ENCODE measurements around the gene MACROH2A2. TPM values are rescaled to one million over a fixed set of nuclear protein-coding genes. Genes with fewer than 3 reads are reported as not detected.
A peak's percentile ranks its signal among the peaks of the same experiment; 100 is the strongest.
"Not testable (repeated sequence)": the region's sequence is repeated elsewhere in the genome, so short reads cannot be mapped to it uniquely, and the experiment has no call there.

MACROH2A2 gene
- total and polyA plus RNA-seq, 2 donors = 15.2 to 18.4 TPM

DNA sequence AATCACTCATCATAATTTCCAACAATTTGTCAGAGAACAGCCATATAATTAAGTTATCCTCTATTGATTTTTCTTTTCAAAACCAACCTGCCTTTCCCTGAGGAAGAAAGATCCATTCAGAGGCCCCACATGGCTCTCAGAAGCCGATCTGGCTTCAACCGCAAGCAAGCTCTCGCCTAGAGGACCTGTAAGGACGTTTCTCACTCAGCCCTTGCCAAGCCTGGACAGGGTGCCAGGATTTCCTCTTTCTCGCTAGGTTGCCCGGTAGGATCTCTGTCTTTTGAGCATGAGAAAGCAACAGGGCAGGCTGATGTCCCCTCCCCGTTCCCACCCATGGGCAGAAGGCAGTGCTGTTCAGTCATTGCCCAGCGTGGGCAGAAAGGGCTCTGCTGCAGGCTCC is 67.0 kb downstream of the MACROH2A2 start:
- Histone ChIP-seq H3K4me3 (ENCODE audit: low read depth, low read length) (no peak overlapping the region), H3K36me3 (ENCODE audit: insufficient read depth) (peaks cover 2% of the 10 kb centered on the region), H3K27ac (ENCODE audit: low read depth) (no peak overlapping the region), H3K4me1 (ENCODE audit: insufficient read depth) (no peaks in the 10 kb centered on the region)
- no peak for DNase-seq (ENCODE audit: extremely low spot score)
- 86% methylated on average over 8 of the region's 8 CpGs for WGBS

DNA sequence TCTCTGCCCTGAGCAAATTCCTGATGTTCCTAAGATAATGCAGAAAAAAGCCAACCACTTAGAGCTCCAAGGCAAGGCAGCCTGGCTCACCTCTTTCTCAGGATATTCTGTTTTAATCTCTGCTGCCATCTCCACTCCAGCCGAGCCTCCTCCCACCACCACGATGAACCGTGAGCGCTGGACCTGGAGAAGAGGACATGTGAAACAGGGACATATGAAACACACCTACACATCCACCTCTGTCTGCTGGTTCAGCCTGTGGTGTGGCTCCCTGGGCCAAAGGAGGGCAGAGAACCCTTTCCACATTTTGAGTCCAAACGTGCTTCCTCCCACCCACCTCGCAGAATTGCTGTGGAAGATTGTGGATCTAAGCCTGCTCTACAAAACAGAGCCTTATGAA is 67.8 kb downstream of the MACROH2A2 start:
- Histone ChIP-seq H3K4me1 (ENCODE audit: insufficient read depth) (no peaks in the 10 kb centered on the region), H3K27ac (ENCODE audit: low read depth) (no peak overlapping the region), H3K4me3 (ENCODE audit: low read depth, low read length) (no peak overlapping the region), H3K36me3 (ENCODE audit: insufficient read depth) (peaks cover 2% of the 10 kb centered on the region)
- 87% methylated on average over 6 of the region's 6 CpGs for WGBS
- no peak for DNase-seq (ENCODE audit: extremely low spot score)

DNA sequence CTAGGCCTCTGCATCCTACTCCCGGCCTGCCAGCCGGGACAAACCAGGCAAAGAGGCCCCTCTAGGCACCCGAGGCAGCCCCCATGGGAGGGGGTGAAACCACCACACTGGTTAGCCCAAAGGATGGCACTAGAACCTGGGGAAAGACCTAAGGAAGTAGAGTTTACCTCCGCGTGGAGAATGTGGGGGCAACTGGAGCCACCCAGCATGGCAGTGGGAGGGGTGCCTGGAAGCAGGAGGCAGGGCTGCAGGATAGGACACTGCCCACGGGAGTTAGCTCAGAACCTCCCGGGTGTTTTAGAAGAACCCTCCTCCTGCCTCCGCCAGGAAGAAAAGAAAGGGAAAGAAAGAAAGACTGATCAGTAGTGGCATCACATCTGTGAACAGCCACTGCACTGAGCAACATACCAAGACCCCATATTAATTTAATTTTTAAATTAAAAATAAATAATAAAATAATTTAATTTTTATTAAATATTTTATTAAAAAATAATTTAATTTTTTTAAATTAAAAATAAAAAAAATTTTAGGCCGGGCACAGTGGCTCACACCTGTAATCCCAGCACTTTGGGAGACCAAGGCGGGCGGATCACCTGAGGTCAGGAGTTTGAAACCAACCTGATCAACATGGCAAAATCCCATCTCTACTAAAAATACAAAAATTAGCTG is 68.8 kb downstream of the MACROH2A2 start:
- no peak overlapping the region for H3K27ac ChIP-seq (ENCODE audit: low read depth)
- H3K4me1 ChIP-seq (ENCODE audit: insufficient read depth) = no peaks in the 10 kb centered on the region
- H3K4me3 ChIP-seq (ENCODE audit: low read depth, low read length) = no peak overlapping the region
- no peak for DNase-seq (ENCODE audit: extremely low spot score)
- H3K36me3 ChIP-seq (ENCODE audit: insufficient read depth) = peaks cover 2% of the 10 kb centered on the region
- WGBS = 92% methylated on average over 11 of the region's 11 CpGs

DNA sequence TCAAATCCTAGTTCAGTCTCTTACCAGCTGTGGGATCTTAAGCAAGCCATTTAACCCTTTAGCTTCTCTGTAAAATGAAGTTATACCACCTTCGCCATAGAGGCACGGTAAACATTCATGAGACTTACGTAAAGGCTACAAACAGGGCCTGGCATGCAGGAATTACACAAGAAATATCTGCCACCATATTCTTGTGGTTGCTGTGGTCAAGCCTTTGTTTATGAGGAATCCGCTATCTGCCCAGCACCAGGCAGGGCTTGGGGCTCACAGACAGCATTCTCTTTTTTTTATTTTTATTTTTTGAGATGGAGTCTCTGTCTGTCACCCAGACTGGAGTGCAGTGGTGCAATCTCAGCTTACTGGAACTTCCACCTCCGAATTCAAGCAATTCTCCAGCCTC is 70.1 kb downstream of the MACROH2A2 start:
- Histone ChIP-seq H3K4me3 (ENCODE audit: low read depth, low read length) (no peak overlapping the region), H3K27ac (ENCODE audit: low read depth) (no peak overlapping the region), H3K4me1 (ENCODE audit: insufficient read depth) (no peaks in the 10 kb centered on the region), H3K36me3 (ENCODE audit: insufficient read depth) (peaks cover 2% of the 10 kb centered on the region)
- 96% methylated on average over 5 of the region's 5 CpGs for WGBS
- no peak for DNase-seq (ENCODE audit: extremely low spot score)

DNA sequence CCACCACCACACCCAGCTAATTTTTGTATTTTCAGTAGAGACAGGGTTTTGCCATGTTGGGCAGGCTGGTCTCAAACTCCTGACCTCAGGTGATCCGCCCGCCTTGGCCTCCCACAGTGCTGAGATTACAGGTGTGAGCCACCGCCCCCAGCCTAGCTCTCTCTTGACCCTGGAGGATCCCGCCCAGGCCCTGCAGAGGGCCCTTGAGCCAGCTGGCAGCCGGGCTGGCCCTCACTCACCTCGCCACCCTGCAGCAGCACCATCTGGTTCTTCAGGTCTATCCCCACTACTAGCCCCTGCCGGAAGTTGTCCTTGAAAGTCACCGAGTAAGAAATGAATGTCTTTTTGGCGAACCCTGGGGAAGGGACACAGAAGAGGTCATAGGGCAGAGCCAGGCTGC is 70.5 kb downstream of the MACROH2A2 start:
- DNase-seq (ENCODE audit: extremely low spot score) = not testable (repeated sequence)

DNA sequence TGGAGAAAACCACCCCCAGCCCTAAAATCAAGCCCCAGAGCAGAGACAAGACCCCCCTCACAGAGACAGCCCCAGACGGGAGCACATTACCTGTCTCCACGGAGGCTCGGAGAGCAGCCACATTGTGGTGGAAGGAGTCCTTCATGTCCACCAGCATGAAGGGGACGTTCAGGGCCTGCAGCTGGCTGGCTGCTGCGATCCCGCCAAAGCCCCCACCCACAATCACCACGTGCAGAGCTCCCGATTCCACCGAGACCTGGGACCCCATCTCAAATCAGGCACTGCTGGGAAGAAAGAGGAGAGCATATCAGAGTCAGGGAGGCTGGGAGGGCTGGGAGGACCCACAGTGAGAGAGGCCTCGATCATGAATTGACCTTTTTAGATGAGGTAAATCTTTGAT is 71.2 kb downstream of the MACROH2A2 start:
- H3K36me3 ChIP-seq (ENCODE audit: insufficient read depth) = peaks cover 2% of the 10 kb centered on the region
- WGBS = 92% methylated on average over 10 of the region's 10 CpGs
- DNase-seq (ENCODE audit: extremely low spot score) = no peak

More for the DNA sequence above, 70.5 kb downstream of the MACROH2A2 start:
- H3K27ac ChIP-seq (ENCODE audit: low read depth); H3K4me3 ChIP-seq (ENCODE audit: low read depth, low read length); H3K36me3 ChIP-seq (ENCODE audit: insufficient read depth); H3K4me1 ChIP-seq (ENCODE audit: insufficient read depth): not testable (repeated sequence)
- 94% methylated on average over 9 of the region's 9 CpGs for WGBS

DNA sequence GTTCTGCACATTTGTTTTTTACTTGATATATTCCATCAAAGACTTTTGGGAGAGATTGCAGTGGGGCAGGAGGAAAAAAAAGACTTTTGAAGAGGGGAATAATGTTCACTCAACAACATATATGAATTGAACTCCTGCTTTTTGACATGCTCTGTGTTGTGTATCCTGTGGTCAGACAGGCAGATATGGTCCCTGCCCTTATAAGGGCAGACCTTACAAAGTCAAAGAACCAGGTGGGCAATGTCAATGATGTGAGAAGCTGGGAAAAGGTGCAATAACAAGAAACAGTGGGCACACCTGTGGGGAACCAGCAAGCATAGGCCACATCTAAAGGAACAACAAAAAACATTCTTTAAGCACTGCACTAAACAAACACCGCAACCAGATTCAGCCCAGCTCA is 71.8 kb downstream of the MACROH2A2 start:
- Histone ChIP-seq H3K27ac (ENCODE audit: low read depth) (no peak overlapping the region), H3K4me3 (ENCODE audit: low read depth, low read length) (no peak overlapping the region), H3K4me1 (ENCODE audit: insufficient read depth) (no peaks in the 10 kb centered on the region), H3K36me3 (ENCODE audit: insufficient read depth) (peaks cover 2% of the 10 kb centered on the region)
- WGBS = 98% methylated on average over 1 of the region's 1 CpG
- DNase-seq (ENCODE audit: extremely low spot score) = no peak

More for the DNA sequence above, 71.2 kb downstream of the MACROH2A2 start:
- Histone ChIP-seq H3K27ac (ENCODE audit: low read depth) (no peak overlapping the region), H3K4me3 (ENCODE audit: low read depth, low read length) (no peak overlapping the region), H3K4me1 (ENCODE audit: insufficient read depth) (no peaks in the 10 kb centered on the region)

DNA sequence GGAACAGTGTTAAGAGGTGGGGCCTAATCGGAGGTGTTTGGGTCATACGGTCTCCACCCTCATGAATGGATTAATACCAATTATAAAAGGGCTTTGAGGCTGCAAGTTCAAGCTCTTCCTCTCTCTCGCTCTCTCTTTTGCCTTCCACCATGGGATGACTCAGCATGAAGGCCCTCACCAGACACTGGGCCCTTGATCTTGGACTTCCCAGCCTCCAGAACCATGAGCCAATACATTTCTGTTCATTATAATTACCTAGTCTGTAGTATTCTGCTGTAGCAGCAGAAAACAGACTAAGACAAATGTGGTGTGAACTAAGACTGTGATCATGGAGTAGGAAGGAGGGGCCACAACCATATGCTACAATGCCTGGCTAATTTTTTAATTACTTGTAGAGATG is 72.3 kb downstream of the MACROH2A2 start:
- no peak overlapping the region for H3K27ac ChIP-seq (ENCODE audit: low read depth)
- H3K4me3 ChIP-seq (ENCODE audit: low read depth, low read length) = no peak overlapping the region
- no peak for DNase-seq (ENCODE audit: extremely low spot score)
- H3K4me1 ChIP-seq (ENCODE audit: insufficient read depth) = no peaks in the 10 kb centered on the region
- whole genome bisulfite sequencing = 96% methylated on average over 3 of the region's 3 CpGs
- H3K36me3 ChIP-seq (ENCODE audit: insufficient read depth) = peaks cover under 1% of the 10 kb centered on the region

DNA sequence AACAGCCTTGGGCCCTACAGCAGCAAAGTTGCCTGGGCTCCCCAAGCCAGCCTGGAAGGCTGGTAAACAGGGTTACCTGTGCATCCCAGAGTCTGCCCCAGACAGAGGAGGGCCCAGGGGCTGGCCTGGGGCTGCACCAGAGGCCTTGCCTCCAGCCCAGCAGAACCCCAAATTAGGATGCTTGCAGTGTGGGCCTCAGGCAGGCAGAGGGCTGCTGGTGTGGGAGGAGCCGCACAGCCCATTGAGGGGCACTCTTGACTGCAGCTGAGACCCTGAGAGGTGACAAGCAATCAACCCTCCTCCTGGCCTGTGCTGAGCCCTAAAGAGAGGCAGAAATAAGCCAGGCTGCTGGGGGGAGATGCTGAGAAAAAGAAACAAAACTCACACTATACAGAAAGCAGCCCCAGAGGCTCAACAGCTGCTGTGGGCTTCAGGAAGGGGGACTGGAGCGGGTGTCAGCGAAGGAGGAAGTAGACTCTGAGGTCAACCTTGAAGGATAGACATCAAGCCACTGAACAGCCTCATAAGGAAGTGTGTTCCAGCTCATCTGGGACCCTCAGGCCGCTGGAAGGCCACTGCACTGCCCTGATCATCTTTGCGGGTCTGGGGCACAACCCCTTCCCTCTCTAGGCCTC is 73.4 kb downstream of the MACROH2A2 start:
- Histone ChIP-seq H3K4me1 (ENCODE audit: insufficient read depth) (no peaks in the 10 kb centered on the region), H3K4me3 (ENCODE audit: low read depth, low read length) (no peak overlapping the region), H3K36me3 (ENCODE audit: insufficient read depth) (no peaks in the 10 kb centered on the region), H3K27ac (ENCODE audit: low read depth) (no peak overlapping the region)
- 86% methylated on average over 5 of the region's 5 CpGs for WGBS
- DNase-seq (ENCODE audit: extremely low spot score) = no peak

DNA sequence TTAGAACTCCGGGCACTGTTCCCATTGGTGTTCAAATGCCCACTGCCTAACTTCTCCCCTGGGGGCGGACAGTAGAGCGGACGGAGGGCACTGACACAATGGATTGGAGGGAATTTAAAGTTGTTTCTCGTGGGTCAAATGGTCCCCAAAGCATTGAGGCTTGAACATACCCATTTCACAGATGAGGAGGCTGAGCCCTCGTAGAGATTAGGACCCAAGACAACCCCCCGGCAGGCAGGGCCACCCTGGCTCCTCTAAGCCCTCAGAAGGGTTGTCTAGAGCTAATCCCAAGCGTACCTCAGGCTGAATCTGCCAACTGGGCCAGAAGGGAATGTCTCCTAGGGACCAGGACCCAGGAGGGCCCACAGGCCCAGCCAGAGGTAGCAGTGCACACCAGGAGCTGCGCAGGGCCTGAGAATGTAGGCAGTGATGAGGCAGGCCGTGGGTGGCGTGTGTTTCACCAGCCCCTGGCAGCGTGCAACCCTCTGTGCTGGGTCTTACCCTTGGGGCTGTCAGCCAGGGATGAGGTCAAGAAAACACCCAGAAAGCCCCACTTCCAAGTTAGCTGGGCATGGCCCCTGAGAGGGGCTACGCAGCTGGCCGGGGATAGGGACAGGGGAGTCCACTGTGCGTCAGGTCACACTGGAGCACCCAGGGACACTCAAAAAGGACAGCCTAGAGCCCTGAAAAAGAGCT is 74.2 kb downstream of the MACROH2A2 start:
- 96% methylated on average over 15 of the region's 15 CpGs for WGBS
- DNase-seq (ENCODE audit: extremely low spot score) = no peak

DNA sequence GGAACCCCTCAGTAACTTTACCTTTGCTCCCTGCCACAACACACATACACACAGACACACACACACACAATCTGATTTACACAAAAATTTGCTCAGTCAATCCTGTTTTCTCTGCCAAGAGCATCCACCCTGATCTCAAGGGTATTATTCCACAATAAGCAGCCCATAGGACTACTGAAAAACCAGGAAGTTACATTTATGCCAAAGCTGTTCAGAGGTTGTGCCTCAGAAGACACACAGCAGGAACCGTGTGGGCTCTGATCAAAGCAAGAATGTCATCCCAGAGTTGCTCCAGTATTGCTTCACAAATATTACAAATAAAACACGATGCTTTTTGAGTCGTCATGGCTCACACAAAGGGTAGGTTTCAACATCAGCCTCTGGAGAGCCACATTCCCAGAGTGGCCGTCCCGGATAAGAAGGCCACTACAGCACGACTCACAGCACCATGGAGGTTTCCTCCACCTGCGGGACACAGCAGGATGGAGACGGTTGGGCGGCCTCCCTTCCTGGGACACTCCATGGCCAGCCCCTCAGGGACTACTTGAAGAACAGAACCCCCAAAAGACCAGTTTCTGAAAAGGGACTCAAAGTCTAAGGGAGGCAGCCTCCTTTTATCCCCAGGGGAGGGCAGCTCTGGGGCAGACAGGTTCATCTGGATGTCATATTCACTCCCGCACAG is 78.4 kb downstream of the MACROH2A2 start:
- H3K27ac ChIP-seq (ENCODE audit: low read depth) = no peak overlapping the region
- H3K36me3 ChIP-seq (ENCODE audit: insufficient read depth) = no peaks in the 10 kb centered on the region
- 89% methylated on average over 10 of the region's 10 CpGs for WGBS
- no peaks in the 10 kb centered on the region for H3K4me1 ChIP-seq (ENCODE audit: insufficient read depth)
- no peak overlapping the region for H3K4me3 ChIP-seq (ENCODE audit: low read depth, low read length)
- no peak for DNase-seq (ENCODE audit: extremely low spot score)

More for the DNA sequence above, 74.2 kb downstream of the MACROH2A2 start:
- no peaks in the 10 kb centered on the region for H3K4me1 ChIP-seq (ENCODE audit: insufficient read depth)
- H3K27ac ChIP-seq (ENCODE audit: low read depth) = no peak overlapping the region
- no peaks in the 10 kb centered on the region for H3K36me3 ChIP-seq (ENCODE audit: insufficient read depth)
- no peak overlapping the region for H3K4me3 ChIP-seq (ENCODE audit: low read depth, low read length)

DNA sequence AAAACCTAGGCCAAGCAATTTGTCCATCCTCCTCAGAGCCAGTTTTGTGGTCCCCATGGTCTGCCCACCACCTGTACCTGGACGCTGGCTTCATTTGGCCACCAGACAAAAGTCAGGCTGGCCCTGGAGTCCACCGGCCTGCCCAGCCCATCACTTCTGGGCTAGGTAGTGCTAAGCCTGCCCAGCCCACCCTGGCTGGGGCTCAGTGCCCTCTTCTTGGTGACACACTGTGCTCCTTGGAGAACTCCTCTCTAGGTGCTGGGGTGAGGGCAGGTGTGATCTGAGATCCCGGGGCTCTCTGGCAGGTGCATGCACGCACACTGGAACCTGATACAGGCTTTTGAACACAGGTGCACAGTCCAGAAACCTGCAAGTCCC is 78.9 kb downstream of the MACROH2A2 start:
- Histone ChIP-seq H3K4me1 (ENCODE audit: insufficient read depth) (no peaks in the 10 kb centered on the region), H3K36me3 (ENCODE audit: insufficient read depth) (no peaks in the 10 kb centered on the region), H3K27ac (ENCODE audit: low read depth) (no peak overlapping the region), H3K4me3 (ENCODE audit: low read depth, low read length) (peak overlapping the region; percentile 67)
- 97% methylated on average over 4 of the region's 4 CpGs for WGBS
- no peak for DNase-seq (ENCODE audit: extremely low spot score)

DNA sequence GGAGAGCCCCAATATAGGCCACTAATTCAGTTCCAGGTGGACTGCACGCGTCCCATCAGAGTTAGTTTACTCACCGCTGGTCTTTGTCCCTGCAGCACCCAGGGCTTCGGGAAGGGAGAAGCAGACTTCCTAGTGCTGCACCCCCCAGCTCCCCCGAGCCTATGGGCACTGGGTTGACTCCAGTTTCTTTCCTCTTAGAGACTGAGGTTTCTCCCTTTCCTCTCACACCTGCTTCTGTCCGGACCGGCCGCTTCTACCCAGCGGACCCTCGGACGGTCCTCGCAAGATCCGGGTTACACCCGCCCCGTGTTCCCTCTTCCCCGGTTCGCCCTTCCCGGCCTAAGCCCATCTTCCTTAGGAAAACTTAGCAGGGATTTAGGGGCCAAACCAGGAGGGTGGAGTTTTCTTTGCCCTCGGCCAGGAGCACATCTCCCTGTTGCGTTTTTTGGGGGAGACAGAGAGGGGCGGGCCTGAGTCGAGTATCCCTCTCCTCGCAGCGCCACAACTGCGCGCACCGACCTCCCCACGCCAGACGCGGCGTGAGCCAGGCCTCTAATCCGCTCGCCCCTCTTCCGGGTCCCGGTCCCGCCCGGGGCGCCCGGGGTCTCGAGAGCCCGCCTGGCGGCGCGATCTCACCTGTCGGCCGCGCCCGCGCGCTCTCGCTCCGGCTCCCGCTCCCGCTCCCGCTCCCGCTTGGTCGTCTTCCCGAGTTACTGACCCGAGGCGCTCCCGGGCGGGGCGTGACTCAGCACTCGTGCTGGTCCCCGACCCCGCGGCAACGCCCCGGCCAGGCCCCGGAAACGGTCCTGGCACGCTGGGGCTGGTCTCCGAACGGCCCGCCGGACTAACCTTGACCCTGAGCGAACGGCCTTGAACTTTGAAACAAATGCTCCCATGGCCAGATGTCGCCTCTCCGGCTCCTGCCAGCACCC is 79.7 kb downstream of the MACROH2A2 start, which contains the start of gene AIFM2:
TSS of gene AIFM2 (minus strand) at position 728 of the 932 bp plus-strand sequence. CDS start 8,741 bp downstream, outside the sequence.
- Histone ChIP-seq H3K27ac (ENCODE audit: low read depth) (peak within 1 kb of the TSS; percentile 68), H3K4me3 (ENCODE audit: low read depth, low read length) (peak within 1 kb of the TSS; percentile 67), H3K4me1 (ENCODE audit: insufficient read depth) (no peaks in the 10 kb centered on the region), H3K36me3 (ENCODE audit: insufficient read depth) (no peaks in the 10 kb centered on the region)
- no peak for DNase-seq (ENCODE audit: extremely low spot score)
- WGBS = 7% methylated on average over 80 of the region's 80 CpGs

Measured in urinary bladder (tissue), 4 donors.